RWPE1 (cell line): ENCODE results near the gene DEGS2.

Experiments used
- CTCF ChIA-PET: fragments of 350-600 bp; sonication (Branson Sonifier 250); formaldehyde crosslinking; extraction: SDS; loops from one replicate; lab custom pipeline; 2021; lab: Yijun Ruan, JAX
- POLR2A ChIA-PET: fragments of 400-600 bp; formaldehyde crosslinking; extraction: SDS; loops from one replicate; lab custom pipeline; 2020; ENCODE audit warnings: antibody characterized with exemption; ENCODE audit not compliant: low non-redundant PET; lab: Yijun Ruan, JAX
- DNase-seq: peaks from one replicate; pipeline ENCODE4 v3.0.0; 2012; ENCODE audit warnings: low spot score
- H3K27ac ChIP-seq: fragments of 450-650 bp; 2 replicates; pipeline ENCODE4 v1.5.1; 2017
- TF ChIP-seq, protein P1 (sequence below): fragments of 450-650 bp; conservative IDR thresholded peaks from 2 replicates; pipeline ENCODE4 v1.5.1; 2017; ENCODE audit warnings: low read depth, mild to moderate bottlenecking

DEGS2 gene

DNA sequence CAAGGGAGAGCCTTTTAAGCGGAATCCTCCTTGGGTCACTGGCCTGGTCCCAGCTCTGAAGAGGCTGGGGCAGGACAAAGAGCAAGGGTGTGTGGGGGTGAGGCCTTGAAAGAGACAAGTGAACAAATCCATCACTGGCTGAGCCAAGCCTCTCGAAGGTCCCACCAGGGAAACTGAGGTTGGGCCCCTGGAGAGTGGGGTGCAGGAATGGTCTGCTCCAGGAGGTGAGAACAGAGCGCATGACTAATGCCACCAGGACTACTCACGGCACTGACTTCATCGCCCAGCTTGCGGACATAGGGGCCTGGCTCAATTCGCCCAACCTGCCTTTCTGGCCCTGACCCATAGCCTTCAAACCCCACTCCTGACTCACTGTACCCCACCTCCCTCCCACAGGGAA lies 19.2 kb upstream of the DEGS2 start:
- no peak for DNase-seq
- CTCF ChIA-PET: no interaction called here
- POLR2A ChIA-PET: no interaction called here
- TF ChIP-seq, protein P1, sequence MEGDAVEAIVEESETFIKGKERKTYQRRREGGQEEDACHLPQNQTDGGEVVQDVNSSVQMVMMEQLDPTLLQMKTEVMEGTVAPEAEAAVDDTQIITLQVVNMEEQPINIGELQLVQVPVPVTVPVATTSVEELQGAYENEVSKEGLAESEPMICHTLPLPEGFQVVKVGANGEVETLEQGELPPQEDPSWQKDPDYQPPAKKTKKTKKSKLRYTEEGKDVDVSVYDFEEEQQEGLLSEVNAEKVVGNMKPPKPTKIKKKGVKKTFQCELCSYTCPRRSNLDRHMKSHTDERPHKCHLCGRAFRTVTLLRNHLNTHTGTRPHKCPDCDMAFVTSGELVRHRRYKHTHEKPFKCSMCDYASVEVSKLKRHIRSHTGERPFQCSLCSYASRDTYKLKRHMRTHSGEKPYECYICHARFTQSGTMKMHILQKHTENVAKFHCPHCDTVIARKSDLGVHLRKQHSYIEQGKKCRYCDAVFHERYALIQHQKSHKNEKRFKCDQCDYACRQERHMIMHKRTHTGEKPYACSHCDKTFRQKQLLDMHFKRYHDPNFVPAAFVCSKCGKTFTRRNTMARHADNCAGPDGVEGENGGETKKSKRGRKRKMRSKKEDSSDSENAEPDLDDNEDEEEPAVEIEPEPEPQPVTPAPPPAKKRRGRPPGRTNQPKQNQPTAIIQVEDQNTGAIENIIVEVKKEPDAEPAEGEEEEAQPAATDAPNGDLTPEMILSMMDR: no peak
- no peak overlapping the region for H3K27ac ChIP-seq

GRCh38 chr14:100176811-100177327 lies 17.4 kb upstream of the DEGS2 start:
- H3K27ac ChIP-seq: no peak overlapping the region
- TF ChIP-seq, protein P1: no peak
- POLR2A ChIA-PET: no interaction called here
- no peak for DNase-seq
- CTCF ChIA-PET: no interaction called here

GRCh38 chr14:100173353-100173752 lies 13.9 kb upstream of the DEGS2 start:
- no peak overlapping the region for H3K27ac ChIP-seq
- no peak for DNase-seq
- ChIA-PET CTCF (interaction anchor here (0.6 kb wide), 1 partner anchor 68 kb away, joined by 4 read pairs; no protein-coding TSS in a partner anchor), POLR2A (no interaction called here)
- TF ChIP-seq, protein P1: no peak

- H3K27ac ChIP-seq: no peak overlapping the region
- no peak for DNase-seq
- TF ChIP-seq, protein P1: no peak
- CTCF ChIA-PET: interaction anchor here (0.6 kb wide), 1 partner anchor 68 kb away, joined by 4 read pairs; no protein-coding TSS in a partner anchor
- POLR2A ChIA-PET: no interaction called here
Observed at GRCh38 chr14:100172811-100173210, 13.4 kb upstream of the DEGS2 start.

GRCh38 chr14:100170880-100171279 lies 11.4 kb upstream of the DEGS2 start:
- DNase-seq: no peak
- H3K27ac ChIP-seq: no peak overlapping the region
- POLR2A ChIA-PET: no interaction called here
- CTCF ChIA-PET: no interaction called here
- TF ChIP-seq, protein P1: no peak

- H3K27ac ChIP-seq: no peak overlapping the region
- DNase-seq: no peak
- TF ChIP-seq, protein P1: no peak
- POLR2A ChIA-PET: no interaction called here
- CTCF ChIA-PET: no interaction called here
Observed at GRCh38 chr14:100168506-100168905, 9.1 kb upstream of the DEGS2 start.
